HCT116 (cell line): ENCODE results near the gene UBR3.

ENCODE experiments used
- CBX3 ChIP-seq: IDR thresholded peaks from 2 replicates; pipeline ENCODE4 v1.6.1; 2012; ENCODE audit warnings: low read depth
- CEBPB ChIP-seq: IDR thresholded peaks from 2 replicates; pipeline ENCODE4 v1.6.1; 2012; ENCODE audit warnings: low read depth
- ELF1 ChIP-seq: IDR thresholded peaks from 2 replicates; pipeline ENCODE4 v1.6.1; 2012; ENCODE audit warnings: low read depth, borderline replicate concordance
- EZH2 ChIP-seq: fragments of 200-600 bp; sonication (generic); IDR thresholded peaks from 2 replicates; pipeline ENCODE4 v1.6.1; 2017; ENCODE audit warnings: antibody characterized with exemption, mixed run types
- EZH2phosphoT487 ChIP-seq: fragments of 200-600 bp; IDR thresholded peaks from 2 replicates; pipeline ENCODE4 v1.6.1; 2018; ENCODE audit warnings: antibody characterized with exemption, borderline replicate concordance
- FOSL1 ChIP-seq: IDR thresholded peaks from 2 replicates; pipeline ENCODE4 v1.6.1; 2012; ENCODE audit warnings: low read depth
- JUND ChIP-seq: IDR thresholded peaks from 2 replicates; pipeline ENCODE4 v1.6.1; 2012
- POLR2A ChIP-seq: IDR thresholded peaks from 2 replicates; pipeline ENCODE4 v1.7.0; 2011; ENCODE audit warnings: borderline replicate concordance; ENCODE audit not compliant: insufficient read depth, insufficient read length; ENCODE audit errors: extremely low read depth
- POLR2AphosphoS5 ChIP-seq: IDR thresholded peaks from 2 replicates; pipeline ENCODE4 v1.6.1; 2011; ENCODE audit warnings: mild to moderate bottlenecking, low read depth, low read length, moderate library complexity
- SP1 ChIP-seq: IDR thresholded peaks from 2 replicates; pipeline ENCODE4 v1.6.1; 2012; ENCODE audit warnings: low read depth
- YY1 ChIP-seq: IDR thresholded peaks from 2 replicates; pipeline ENCODE4 v1.6.1; 2011; ENCODE audit warnings: low read length, low read depth, moderate library complexity, mild to moderate bottlenecking; ENCODE audit not compliant: insufficient replicate concordance; ENCODE audit errors: extremely low read depth
- TF ChIP-seq, protein P1 (sequence below), 3 experiments: fragments of 200-600 bp in 1 of 3; sonication (generic) in 1 of 3; IDR thresholded peaks in 2 of 3; conservative IDR thresholded peaks in 1 of 3; 2 replicates each; pipeline ENCODE4 v1.5.1; 2012 to 2017; ENCODE audit warnings: low read depth in 2 of 3, low read length in 2 of 3, antibody characterized with exemption in 1 of 3, borderline replicate concordance in 1 of 3, control low read depth in 1 of 3, mild to moderate bottlenecking in 1 of 3, mixed read lengths in 1 of 3, mixed run types in 1 of 3, moderate library complexity in 1 of 3; ENCODE audit not compliant: insufficient read depth in 1 of 3
- TF ChIP-seq, protein P2 (sequence below): IDR thresholded peaks from 2 replicates; pipeline ENCODE4 v1.6.1; 2012; ENCODE audit warnings: low read depth
- TF ChIP-seq, protein P3 (sequence below): IDR thresholded peaks from 2 replicates; pipeline ENCODE4 v1.6.1; 2012

DNA sequence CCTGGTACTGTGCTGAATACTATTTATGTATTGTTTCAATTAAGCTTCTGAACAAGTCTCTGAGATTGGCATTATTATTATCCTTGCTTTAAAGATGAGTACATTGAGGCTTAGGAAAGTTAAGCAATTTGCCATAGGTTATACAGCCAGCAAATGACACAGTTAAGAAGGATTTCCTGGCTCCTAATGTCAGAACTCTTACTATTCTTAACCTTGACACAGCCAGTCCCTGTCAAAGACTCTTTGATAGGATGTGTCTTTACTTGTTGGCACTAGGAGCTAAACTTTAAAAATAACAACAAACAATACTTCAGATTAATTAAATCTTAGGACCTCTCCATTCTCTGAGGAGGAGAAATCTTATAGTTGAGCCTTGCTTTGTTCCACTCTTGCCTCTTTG is 70.6 kb downstream of the UBR3 start:
- TF ChIP-seq, protein P1, sequence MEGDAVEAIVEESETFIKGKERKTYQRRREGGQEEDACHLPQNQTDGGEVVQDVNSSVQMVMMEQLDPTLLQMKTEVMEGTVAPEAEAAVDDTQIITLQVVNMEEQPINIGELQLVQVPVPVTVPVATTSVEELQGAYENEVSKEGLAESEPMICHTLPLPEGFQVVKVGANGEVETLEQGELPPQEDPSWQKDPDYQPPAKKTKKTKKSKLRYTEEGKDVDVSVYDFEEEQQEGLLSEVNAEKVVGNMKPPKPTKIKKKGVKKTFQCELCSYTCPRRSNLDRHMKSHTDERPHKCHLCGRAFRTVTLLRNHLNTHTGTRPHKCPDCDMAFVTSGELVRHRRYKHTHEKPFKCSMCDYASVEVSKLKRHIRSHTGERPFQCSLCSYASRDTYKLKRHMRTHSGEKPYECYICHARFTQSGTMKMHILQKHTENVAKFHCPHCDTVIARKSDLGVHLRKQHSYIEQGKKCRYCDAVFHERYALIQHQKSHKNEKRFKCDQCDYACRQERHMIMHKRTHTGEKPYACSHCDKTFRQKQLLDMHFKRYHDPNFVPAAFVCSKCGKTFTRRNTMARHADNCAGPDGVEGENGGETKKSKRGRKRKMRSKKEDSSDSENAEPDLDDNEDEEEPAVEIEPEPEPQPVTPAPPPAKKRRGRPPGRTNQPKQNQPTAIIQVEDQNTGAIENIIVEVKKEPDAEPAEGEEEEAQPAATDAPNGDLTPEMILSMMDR (IDR thresholded peaks at IDR 0.05 in 2 of 3, conservative IDR thresholded peaks at IDR 0.05 in 1 of 3; ENCODE audit: borderline replicate concordance in 1 of 3, insufficient read depth in 1 of 3, low read depth in 2 of 3, low read length in 2 of 3), result no peak
- TF ChIP-seq CEBPB (no peak), EZH2 (no peak), YY1 (no peak), JUND (no peak), ELF1 (no peak), EZH2phosphoT487 (no peak), POLR2A (no peak), SP1 (no peak), CBX3 (no peak), FOSL1 (no peak), POLR2AphosphoS5 (no peak)
- TF ChIP-seq, protein P2, sequence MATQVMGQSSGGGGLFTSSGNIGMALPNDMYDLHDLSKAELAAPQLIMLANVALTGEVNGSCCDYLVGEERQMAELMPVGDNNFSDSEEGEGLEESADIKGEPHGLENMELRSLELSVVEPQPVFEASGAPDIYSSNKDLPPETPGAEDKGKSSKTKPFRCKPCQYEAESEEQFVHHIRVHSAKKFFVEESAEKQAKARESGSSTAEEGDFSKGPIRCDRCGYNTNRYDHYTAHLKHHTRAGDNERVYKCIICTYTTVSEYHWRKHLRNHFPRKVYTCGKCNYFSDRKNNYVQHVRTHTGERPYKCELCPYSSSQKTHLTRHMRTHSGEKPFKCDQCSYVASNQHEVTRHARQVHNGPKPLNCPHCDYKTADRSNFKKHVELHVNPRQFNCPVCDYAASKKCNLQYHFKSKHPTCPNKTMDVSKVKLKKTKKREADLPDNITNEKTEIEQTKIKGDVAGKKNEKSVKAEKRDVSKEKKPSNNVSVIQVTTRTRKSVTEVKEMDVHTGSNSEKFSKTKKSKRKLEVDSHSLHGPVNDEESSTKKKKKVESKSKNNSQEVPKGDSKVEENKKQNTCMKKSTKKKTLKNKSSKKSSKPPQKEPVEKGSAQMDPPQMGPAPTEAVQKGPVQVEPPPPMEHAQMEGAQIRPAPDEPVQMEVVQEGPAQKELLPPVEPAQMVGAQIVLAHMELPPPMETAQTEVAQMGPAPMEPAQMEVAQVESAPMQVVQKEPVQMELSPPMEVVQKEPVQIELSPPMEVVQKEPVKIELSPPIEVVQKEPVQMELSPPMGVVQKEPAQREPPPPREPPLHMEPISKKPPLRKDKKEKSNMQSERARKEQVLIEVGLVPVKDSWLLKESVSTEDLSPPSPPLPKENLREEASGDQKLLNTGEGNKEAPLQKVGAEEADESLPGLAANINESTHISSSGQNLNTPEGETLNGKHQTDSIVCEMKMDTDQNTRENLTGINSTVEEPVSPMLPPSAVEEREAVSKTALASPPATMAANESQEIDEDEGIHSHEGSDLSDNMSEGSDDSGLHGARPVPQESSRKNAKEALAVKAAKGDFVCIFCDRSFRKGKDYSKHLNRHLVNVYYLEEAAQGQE, result no peak
- TF ChIP-seq, protein P3, sequence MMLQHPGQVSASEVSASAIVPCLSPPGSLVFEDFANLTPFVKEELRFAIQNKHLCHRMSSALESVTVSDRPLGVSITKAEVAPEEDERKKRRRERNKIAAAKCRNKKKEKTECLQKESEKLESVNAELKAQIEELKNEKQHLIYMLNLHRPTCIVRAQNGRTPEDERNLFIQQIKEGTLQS, result no peak
